GM03348 (cell line): ENCODE measurements around the gene PCNP.
"Not testable (repeated sequence)": the region's sequence is repeated elsewhere in the genome, so short reads cannot be mapped to it uniquely, and the experiment has no call there.

Experiments
- DNase-seq: peaks from one replicate; pipeline ENCODE4 v3.0.0; 2012; ENCODE audit warnings: low spot score

Gene PCNP, protein sequence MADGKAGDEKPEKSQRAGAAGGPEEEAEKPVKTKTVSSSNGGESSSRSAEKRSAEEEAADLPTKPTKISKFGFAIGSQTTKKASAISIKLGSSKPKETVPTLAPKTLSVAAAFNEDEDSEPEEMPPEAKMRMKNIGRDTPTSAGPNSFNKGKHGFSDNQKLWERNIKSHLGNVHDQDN

DNA sequence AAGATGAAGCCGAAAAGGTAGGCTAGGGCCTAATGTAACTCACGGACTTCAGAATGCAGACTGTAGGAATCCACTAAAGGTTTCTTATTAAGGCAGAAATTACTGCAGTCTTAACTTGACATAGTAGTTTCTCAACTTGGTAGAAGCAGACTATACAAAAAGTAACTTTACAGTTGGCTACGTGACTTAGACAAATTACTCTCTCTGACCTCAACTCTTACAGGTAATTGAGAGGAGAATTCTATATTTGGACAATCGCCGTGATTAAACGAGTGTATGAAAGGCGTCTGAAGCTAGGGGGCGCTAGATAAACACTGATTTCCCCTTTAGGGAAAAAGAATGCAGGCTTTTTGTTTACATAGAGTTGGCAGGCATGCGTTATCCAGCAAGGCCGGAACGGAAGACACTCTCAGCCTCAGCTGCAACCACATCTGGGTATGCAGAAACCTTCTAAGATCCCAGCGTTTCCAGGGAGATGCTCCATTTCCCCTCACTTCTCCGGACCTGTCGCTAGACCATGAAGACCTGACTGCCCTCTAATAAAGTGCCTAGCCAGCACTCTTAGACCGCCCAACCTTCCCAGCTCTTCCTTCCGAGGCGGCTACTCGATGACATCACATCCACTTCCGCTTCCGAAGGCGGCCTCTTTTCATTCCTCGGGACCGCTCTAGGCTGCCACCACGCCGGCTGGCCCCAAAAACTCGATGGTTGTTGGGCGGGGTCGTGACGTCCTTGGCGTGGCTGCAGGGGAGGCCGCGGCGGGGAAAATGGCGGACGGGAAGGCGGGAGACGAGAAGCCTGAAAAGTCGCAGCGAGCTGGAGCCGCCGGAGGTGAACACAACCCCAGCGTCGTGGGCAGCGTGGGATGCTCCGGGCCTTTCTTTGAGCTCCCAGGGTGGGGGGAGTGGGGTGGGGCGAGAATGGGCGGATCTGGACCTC, at the start of gene PCNP:
Gene PCNP, plus strand, starts transcription at position 732 of the 939 bp plus-strand sequence. Its CDS starts 36 bp downstream, at position 768.
- DNase-seq = peak; percentile 96

DNA sequence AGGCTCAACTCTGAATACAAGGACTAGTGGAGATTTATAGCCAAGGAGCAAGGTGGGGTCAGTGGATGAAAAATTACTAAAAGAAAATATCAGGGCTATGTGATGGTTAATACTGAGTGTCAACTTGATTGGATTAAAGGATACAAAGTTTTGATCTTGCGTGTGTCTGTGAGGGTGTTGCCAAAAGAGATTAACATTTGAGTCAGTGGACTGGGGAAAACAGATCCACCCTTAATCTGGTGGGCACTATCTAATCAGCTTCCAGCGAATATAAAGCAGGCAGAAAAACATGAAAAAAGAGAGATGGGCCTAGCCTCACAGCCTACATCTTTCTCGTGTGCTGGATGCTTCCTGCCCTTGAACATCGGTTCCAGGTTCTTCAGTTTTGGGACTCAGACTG, 46.5 kb upstream of the PCNP start:
- no peak for DNase-seq

DNA sequence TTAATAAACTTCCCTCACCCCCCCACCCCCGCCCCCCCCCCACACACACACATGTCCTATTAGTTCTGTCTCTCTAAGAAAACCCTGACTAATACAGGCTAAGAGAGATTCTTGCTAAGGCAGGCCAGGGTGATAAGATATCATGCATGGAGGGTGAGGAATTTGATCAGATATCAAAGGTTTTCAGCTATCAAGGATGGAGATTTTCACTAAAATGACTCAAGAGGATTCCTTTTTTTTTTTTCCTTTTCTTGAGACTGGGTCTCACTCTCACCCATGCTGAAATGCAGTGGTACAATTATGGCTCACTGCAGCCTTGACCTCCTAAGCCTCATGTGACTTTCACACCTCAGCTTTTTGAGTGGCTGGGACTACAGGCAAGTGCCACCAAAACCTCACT, 46.1 kb upstream of the PCNP start:
- DNase-seq = no peak

DNA sequence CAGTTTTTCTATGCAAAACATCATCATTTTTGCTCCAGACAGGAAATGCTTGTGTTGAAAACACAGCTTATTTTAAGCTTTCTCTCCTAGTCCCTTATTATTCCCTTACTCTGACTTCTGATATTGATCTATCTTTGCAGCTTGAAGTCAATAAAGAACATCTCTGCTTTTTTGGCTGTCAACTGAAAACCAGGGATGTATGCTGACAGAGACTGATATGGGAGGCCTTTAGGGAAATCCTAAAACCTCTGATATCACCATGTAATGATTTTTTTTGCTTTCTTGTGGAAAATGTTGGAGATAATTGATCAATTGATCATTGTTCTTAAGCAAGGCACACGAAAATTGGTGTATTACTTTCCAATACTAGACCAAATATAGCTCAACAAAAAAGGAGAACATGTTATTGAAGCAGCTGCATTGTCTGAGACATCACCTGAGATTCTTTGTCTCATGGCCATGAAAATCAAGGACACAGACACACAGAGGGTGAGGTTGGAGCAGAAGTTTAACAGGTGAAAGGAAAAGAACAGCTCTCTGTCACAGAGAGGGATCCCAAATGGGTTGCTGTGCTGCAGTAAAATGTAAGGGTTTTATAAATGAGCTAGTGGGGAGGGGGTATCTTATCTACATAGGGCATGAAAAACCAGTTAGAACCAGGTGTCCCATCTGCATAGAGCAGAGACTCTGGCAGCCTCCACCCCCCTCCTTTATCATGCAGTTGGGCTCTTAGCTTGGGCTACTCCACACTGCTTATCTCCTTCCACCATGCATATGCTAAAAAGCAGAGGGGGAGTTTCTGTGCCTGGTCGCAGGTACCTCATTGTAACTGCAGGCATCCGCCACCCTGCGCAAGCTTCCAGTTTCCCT, 43.9 kb upstream of the PCNP start:
- no peak for DNase-seq

DNA sequence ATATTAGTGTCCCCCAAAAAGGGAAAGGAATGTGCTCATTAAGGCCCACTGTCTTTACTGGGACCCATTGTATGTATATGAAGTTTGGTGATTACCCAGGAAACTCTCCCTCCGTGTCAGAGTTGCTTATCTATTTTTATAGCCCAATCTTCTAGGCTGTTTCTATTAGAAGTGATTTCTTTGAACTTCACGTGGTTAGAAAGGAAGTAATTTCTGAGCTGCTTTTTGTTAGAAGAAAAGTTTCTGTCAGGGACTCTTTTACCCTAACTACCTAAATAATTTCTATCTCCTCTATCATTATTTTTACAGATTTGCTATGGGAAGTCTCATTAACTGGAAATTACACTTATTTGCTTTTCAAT, 43.3 kb upstream of the PCNP start:
- DNase-seq = no peak

DNA sequence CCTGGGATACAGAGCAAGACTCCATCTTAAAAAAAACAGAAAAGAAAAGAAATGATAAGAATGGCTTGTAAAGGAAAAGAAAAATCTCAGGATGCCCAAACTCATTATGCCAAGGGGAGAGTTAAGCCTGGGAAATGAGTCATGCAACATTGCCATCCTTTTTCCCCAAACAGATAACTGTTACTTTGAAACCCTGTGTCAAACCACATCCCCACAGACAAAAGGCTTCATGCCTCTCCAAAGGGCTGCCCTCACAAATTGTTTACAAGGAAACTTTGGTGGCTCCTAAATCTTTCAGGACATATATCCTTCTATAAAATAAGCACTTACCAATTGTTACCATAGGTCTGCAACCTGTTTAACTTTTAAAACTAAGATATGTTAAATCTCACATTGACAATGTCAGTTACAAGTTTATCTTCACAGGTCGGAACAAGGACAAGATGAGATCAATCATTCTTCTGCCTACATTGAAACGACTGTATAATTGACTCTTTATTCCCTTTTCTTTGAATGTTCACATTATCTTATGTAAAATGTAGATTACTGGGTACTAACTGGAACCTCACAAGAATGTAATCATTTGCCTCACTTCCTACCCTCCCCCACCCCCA, 42.4 kb upstream of the PCNP start:
- no peak for DNase-seq

DNA sequence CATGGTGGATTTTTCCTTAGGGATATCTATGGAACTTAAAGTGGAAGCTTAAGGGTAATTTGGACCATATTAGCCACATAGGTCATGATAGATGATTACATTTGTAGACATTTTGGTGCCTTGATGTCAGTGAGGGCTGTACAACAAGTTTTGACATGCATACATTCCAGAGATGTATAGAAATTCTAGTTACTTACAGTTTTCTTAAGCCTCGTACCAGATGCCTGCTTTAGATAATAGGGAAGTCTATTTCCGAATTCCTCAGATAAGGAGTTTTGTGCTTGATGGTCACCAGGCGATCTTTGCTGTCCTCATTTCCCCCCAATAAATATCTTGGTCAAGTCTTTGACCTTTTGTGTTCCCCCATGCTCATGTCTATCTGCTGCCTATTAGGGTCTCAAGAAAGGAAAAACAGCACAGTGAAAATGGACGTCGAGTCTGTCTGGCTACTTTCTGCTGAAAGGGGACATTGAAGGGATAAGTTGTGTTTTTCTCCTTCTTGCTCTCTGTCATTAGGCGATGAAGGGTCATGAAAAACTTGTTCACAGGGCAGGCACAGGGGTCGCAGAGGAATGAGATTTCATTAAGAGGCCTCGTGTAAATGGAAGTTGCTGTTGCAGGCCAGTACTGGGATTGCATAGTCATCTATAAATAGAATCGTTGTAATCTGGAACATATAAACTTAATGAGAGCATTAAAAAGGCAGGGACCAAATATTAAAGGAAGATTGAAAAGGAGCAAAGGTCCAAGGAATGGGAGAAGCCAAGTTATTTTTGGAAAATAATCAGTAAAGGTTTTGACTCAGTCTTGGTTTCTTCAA, 41.0 kb upstream of the PCNP start:
- no peak for DNase-seq

DNA sequence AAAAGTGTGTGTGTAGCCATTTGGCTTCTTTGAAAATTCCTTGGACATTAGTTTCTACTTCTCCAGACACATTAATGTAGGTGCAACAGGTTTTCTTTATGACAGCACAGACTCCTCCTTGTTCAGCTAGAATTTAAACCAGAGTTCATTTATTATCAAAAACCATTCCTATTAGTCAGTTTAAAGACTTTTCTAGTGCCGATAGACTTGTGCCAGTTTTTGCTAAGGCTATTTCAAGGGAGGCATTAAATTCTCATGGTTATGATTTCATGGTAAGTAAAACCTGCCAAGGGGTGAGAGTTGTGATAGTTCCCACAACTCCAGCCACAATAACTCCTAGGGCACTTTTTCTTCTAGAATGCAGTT, 40.4 kb upstream of the PCNP start:
- DNase-seq = no peak

DNA sequence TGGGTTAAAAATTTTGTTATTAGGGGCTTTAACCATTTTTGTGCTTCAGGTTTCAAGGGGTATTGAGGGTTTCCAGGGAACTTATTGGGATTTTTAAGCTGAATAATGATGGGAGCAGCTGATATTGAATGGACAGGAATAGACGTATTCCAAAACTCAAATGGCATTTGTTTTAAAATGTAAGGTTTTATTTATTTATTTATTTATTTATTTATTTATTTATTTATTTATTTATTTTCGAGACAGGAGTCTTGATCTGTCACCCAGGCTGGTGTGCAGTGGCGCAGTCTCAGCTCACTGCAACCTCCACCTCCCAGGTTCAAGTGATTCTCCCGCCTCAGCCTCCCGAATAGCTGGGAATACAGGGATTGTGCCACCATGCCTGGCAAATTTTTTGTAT, 38.8 kb upstream of the PCNP start:
- no peak for DNase-seq

DNA sequence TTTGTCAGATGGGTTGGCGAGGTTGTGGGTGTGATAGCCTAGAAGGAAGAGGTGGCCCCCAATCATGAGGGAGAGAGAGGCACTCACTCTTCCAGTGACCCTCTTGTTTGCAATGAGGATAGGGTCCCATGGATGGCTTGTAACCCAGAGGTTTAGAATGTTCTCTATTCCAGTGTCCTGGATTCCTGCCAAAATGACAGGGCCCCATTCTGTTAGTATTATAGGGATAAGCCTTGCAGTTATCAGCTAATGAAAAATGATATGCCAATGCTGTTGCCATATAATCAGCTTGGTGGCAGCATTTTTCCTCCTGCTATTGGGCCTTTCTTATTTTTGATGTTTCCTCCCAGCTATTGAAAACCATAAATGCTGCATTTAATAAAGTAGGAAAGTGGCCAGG, 37.7 kb upstream of the PCNP start:
- no peak for DNase-seq

DNA sequence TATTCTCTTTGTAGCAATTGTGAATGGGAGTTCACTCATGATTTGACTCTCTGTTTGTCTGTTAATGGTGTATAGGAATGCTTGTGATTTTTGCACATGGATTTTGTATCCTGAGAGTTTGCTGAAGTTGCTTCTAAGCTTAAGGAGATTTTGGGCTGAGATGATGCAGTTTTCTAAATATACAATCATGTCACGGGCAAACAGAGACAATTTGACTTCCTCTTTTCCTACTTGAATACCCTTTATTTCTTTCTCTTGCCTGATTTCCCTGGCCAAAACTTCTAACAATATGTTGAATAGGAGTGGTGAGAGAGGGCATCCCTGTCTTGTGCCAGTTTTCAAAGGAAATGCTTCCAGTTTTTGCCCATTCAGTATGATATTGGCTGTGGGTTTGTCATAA, 37.0 kb upstream of the PCNP start:
- DNase-seq = not testable (repeated sequence)

DNA sequence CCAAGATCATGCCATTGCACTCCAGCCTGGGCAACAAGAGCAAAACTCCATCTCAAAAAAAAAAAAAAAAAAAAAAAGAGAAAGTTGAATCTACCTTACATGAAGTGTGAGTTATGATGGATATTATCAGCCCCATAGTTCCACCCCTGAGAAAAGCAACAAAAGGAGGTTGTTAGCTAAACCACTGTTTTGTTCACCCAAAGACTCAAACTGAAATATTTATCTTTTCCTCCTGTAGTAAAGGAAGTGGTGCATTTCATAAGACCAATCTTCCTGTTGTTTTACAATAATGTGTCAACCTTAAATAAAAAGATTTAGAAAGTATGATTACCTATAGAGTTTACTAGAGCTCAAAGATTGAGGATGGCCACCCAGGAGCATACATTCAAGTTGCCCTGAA, 31.0 kb upstream of the PCNP start:
- no peak for DNase-seq

DNA sequence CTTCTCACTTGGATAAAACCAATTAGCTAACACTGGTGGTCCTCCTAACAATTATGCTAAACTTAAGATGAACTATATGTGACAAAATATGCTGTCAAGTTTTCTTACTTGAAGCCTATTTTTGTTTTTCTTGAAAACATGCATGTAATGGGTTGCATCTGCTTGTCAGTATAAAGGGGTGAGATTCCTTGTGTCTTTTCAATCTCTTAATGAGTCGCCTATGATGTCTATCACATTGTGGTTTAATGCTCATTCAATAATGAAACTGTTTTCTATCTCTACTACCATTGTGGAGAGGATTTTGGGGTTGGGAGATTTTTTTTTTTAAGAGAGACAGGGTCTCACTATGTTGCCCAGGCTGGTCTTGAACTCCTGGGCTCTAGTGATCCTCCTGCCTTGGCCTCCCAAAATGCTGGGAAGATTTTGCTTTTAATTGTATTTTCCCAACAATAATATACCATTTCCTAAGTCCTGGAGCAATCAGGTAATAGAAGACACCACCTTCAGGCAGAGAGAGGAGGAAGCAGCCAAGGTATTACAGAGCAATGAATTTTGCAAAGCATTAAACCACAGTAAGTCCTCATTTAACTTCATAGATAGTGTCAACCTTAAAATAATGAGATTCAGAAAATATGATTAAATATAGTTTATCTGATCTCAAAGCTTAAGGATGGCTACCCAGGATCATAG, 29.7 kb upstream of the PCNP start:
- no peak for DNase-seq

DNA sequence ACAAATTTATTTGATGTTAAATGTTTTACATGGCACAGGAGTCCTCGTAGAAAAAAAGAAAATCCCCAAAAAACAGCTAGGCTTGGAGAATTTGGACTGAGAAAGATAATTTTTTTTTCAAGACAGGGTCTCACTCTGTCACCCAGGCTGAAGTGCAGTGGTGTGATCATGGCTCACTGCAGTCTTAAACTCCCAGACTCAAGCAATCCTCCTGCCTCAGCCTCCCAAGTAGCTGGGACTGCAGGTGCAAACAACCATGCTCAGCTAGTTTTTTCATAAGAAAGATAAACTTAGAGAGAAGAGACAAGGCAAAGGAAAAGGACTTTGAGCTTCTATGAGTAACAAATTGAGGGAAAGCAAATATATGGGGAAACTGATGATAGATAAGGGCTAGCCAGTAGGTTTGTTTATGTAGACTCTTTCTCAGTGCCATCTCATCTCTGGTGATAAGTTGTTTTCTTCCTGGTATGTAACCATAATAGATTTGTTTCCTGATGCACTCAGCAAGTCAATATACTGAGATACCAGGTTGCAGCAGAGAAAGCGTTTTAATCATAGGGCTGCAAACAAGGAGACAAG, 25.4 kb upstream of the PCNP start:
- no peak for DNase-seq

DNA sequence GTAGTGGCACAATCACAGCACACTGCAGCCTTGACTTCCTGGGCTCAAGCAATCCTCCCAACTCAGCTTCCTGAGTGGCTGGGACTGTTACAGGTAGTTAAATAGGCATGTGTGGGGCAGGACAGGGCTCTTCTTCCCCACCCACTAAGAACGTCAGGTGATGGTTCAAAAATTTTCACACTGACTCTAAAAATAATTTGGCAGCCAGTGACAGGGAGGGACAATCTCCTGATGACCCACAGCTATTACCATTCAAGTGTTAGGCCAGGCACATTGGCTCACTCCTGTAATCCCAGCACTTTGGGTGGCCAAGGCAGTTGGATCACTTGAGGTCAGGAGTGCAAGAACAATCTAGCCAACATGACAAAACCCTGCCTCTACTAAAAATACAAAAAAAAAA, 24.5 kb upstream of the PCNP start:
- DNase-seq = no peak

DNA sequence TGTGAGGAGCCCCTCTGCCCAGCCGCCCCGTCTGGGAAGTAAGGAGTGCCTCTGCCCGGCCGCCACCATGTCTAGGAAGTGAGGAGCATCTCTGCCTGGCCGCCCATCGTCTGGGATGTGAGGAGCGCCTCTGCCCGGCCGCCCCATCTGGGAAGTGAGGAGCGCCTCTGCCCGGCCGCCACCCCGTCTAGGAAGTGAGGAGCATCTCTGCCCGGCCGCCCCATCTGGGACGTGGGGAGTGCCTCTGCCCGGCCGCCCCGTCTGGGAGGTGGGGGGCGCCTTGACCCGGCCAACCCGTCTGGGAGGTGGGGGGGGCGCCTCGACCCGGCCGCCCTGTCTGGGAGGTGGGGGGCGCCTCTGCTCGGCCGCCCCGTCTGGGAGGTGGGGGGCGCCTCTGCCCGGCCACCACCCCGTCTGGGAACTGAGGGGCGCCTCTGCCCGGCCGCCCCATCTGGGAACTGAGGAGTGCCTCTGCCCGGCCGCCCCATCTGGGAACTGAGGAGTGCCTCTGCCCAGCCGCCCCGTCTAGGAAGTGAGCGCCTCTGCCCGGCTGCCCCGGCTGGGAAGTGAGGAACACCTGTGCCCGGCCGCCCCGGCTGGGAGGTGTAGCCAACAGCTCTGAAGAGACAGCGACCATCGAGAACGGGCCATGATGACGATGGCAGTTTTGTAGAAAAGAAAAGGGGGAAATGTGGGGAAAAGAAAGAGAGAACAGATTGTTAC, 22.5 kb upstream of the PCNP start:
- not testable (repeated sequence) for DNase-seq

DNA sequence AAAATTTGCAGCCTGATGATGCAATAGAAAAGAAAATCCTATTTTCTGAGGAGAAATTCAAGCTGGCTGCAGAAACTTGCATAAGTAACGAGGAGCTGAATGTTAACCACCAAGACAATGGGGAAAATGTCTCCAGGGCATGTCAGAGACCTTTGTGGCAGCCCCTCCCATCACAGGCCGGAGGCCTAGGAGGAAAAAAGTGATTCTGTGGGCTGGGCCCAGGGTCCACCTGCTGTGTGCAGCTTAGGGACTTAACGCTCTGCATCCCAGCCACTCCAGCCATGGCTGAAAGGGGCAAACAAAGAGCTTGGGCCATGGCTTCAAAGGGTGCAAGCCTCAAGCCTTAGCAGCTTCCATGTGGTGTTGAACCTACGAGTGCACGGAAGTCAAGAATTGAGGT, 20.6 kb upstream of the PCNP start:
- not testable (repeated sequence) for DNase-seq

DNA sequence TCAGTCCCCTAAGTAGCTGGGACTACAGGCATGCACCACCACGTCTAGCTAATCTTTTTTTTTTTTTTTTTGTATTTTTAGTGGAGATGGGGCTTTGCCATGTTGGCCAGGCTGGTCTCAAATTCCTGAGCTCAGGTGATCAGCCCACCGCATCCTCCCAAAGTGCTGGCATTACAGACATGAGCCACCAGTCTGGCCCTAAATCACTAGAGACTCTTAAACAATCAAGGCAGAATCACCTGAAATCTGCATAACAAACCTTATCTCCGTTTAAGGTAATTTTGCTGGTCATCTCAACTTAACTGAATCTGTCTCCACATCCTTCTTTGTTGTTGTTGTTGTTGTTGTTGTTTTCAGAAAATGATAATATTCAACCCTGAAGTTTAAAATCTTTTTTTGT, 17.9 kb upstream of the PCNP start:
- no peak for DNase-seq

DNA sequence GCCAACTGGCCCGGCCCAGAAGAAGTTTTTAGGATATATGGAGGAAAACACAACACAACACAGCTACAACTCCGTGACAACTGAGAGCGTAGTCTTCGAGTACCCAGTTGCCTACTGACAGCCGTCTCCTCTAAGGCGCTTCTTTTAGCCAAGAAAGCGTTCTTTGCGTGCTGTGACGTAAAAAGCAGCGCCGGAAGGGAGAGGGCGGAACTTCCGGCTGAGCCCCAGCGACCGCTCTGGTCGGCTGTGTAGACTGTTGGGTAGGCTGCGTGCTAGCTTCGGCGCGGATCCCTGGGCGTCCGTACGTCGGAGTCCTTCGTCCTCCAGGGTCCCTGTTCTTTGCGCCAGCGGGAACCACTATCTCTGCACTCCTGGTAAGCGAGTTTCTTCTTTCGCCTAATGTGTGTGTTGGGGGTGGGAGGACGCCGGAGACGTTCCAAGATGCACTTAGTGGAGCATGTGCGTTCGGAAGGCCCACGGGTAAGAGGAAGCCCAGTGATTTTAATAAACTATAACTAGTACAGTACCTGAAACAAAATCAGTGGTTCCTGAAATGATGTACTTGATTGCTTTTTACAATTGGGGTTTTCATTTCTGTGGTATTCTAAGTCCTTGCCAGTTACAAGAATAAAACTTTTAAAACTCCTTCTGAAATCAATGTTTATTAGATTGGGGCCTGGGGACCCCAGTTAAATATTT, 12.2 kb upstream of the PCNP start, which contains the start of gene TRMT10C:
Gene TRMT10C, plus strand, starts transcription at position 239 of the 699 bp plus-strand sequence. CDS start 2,914 bp downstream, outside the sequence.
- DNase-seq = peak; percentile 95
